ENCODE results near the gene TERB2. TPM values are rescaled to one million over a fixed set of nuclear protein-coding genes. Genes with fewer than 3 reads are reported as not detected.
"Not testable (repeated sequence)": the region's sequence is repeated elsewhere in the genome, so short reads cannot be mapped to it uniquely, and the experiment has no call there.

TERB2 gene
- total RNA-seq, 4 donors from 2014 or later, result not detected

DNA sequence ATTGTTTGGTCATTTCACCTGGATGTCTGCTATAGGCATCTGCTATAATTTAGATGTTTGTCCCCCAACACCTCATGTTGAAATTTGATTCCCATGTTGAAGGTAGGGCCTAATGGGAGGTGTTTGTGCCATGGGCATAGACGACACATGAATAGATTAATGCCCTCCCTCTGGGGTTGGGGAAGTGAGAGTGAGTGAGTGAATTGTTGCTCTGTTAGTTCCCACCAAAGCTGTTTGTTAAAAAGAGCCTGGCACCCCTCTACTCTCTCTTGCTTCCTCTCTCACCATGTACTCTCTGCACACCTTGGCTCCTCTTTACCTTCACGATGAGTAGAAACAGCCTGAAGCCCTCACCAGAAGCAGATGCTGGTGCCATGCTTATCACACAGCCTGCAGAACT is 42.6 kb downstream of the TERB2 start:
- TF ChIP-seq POLR2A (IDR thresholded peaks at IDR 0.05) (no peak), CTCF (IDR thresholded peaks at IDR 0.05) (no peak)
- no peaks in the 10 kb centered on the region for H3K36me3 ChIP-seq
- no peak overlapping the region for H3K27ac ChIP-seq
- H3K9me3 ChIP-seq, result no peaks in the 10 kb centered on the region
- DNase-seq, result no peak
- no peaks in the 10 kb centered on the region for H3K4me1 ChIP-seq
- no peak overlapping the region for H3K4me3 ChIP-seq
- no peaks in the 10 kb centered on the region for H3K27me3 ChIP-seq

DNA sequence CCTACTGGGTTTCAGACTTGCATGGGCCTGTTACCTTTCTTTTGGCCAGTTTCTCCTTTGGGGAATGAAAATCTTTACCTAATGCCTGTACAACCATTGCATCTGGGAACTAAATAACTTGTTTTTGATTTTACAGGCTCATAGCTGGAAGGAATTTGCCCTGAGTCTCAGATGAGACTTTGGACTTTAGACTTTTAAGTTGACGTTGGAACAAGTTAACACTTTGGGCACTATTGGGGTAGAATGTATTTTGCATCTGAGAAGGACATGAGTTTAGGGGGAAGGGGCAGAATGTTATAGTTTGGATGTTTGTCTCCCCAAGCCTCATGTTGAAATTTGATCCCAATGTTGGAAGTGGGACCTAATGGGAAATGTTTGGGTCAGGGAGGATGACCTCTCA is 44.7 kb downstream of the TERB2 start:
- not testable (repeated sequence) for H3K27ac ChIP-seq, H3K27me3 ChIP-seq, H3K9me3 ChIP-seq, H3K36me3 ChIP-seq, H3K4me1 ChIP-seq, H3K4me3 ChIP-seq, DNase-seq

DNA sequence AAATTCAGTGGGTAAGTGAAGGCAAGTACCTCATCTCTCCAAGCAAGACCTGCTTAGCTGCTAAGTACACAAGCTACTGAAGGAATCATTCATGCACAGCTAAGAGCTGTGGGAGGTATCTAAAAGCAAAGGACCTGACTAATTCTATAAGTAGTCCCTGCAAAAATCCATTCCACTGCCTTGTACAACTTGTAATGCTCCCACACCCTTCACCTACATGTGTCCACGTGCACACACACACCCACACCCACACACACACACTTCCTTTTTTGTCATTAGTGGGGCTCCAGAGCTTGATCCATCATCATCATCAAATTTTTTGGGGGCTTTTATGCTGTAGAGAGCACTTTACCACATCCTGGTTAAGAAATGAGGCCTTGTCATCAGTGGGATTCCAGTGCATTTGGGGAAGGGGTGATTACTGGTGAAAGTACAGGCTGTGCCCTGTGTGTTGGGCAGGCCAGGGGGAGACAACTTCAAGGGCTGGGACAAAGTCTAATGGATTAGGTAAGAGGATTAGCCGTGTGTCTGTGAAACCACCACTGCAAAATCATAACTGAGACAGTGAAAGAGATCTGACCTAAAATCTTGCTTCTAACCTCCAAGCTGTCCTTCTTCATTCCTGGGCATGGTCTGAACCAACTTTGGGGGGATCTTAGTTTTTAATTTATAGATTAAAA is 47.4 kb downstream of the TERB2 start:
- H3K4me3 ChIP-seq, H3K27me3 ChIP-seq, H3K27ac ChIP-seq, H3K4me1 ChIP-seq, H3K36me3 ChIP-seq, H3K9me3 ChIP-seq, DNase-seq: not testable (repeated sequence)

DNA sequence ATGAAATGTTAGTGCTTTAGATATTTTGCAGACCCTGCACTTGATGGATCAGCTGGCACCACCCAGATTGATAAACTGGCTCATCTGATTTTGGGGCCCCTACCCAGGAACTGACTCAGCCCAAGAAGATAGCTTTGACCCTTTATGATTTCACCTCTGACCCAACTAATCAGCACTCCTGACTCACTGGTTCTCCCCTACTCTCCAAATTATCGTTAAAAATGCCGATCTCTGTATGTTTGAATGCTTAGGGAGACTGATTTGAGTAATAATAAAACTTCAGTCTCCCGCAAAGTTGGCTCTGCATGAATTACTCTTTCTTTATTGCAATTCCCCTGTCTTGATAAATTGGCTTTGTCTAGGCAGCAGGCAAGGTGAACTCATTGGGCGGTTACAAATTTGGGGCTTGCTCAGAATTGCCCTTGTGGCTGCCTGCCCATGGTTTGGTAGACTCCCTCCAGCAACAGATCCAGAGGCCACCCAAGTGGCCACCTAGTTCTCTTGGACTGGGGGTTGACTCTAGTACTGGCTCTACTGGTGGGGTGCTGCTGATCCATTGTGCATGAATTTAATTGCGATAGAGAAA is 48.2 kb downstream of the TERB2 start:
- not testable (repeated sequence) for H3K9me3 ChIP-seq, H3K4me3 ChIP-seq, H3K27ac ChIP-seq, DNase-seq, H3K4me1 ChIP-seq, H3K36me3 ChIP-seq, H3K27me3 ChIP-seq

GRCh38 chr15:45009046-45009445 is 52.6 kb downstream of the TERB2 start:
- Histone ChIP-seq H3K4me3 (no peak overlapping the region), H3K36me3 (no peaks in the 10 kb centered on the region), H3K27ac (no peak overlapping the region), H3K27me3 (no peaks in the 10 kb centered on the region), H3K9me3 (no peaks in the 10 kb centered on the region), H3K4me1 (no peaks in the 10 kb centered on the region)
- no peak for DNase-seq
- TF ChIP-seq POLR2A (IDR thresholded peaks at IDR 0.05), result no peak
- TF ChIP-seq CTCF (IDR thresholded peaks at IDR 0.05), result no peak

DNA sequence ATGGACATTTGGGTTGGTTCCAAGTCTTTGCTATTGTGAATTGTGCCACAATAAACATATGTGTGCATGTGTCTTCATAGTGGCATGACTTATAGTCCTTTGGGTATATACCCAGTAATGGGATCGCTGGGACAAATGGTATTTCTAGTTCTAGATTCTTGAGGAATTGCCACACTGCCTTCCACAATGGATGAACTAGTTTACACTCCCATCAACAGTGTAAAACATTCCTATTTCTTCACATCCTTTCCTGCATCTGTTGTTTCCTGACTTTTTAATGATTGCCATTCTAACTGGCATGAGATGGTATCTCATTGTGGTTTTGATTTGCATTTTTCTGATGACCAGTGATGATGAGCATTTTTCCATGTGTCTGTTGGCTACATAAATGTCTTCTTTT is 58.6 kb downstream of the TERB2 start:
- H3K36me3 ChIP-seq, H3K27me3 ChIP-seq, H3K4me1 ChIP-seq, H3K27ac ChIP-seq, DNase-seq, H3K9me3 ChIP-seq, H3K4me3 ChIP-seq: not testable (repeated sequence)

- not testable (repeated sequence) for H3K27ac ChIP-seq, DNase-seq, H3K27me3 ChIP-seq
Observed at GRCh38 chr15:45020222-45020900, 63.9 kb downstream of the TERB2 start.

DNA sequence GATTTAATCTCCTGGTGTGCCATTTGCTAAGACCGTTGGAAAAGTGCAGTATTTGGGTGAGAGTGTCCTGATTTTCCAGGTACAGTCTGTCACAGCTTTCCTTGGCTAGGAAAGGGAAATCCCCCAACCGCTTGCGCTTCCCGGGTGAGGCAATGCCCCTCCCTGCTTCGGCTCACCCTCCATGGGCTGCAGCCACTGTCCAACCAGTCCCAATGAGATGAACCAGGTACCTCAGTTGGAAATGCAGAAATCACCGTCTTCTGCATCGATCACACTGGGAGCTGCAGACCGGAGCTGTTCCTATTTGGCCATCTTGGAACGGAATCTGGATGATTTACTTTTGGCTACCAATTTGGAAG is 64.4 kb downstream of the TERB2 start:
- H3K27me3 ChIP-seq, H3K27ac ChIP-seq, H3K9me3 ChIP-seq, H3K4me3 ChIP-seq, DNase-seq, H3K36me3 ChIP-seq: not testable (repeated sequence)
- peaks cover 0 to 17% (median 9%) of the 10 kb centered on the region in 4 donors for H3K4me1 ChIP-seq

More at GRCh38 chr15:45020222-45020900, 63.9 kb downstream of the TERB2 start:
- H3K4me1 ChIP-seq, result peaks cover 0 to 17% (median 9%) of the 10 kb centered on the region in 4 donors
- not testable (repeated sequence) for H3K4me3 ChIP-seq, H3K9me3 ChIP-seq, H3K36me3 ChIP-seq

DNA sequence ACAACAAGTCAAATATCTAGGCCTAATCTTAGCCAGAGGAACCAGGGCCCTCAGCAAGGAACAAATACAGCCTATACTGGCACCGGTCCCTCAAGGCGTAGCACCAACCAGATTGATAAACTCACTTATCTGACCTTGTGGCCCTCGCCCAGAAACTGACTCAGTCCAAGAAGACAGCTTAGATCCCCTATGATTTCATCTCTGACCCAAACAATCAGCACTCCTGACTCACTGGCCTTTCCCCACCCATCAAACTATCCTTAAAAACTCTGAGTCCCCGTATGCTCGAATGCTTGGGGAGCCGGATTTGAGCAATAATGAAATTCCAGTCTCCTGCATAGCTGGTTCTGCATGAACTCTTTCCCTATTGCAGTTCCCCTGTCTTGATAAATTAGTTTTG is 64.9 kb downstream of the TERB2 start:
- no peaks in the 10 kb centered on the region for H3K36me3 ChIP-seq
- TF ChIP-seq POLR2A (IDR thresholded peaks at IDR 0.05) (no peak), CTCF (IDR thresholded peaks at IDR 0.05) (no peak)
- peaks cover 0 to 17% (median 9%) of the 10 kb centered on the region in 4 donors for H3K4me1 ChIP-seq
- no peak for DNase-seq
- no peak overlapping the region for H3K27ac ChIP-seq
- no peaks in the 10 kb centered on the region for H3K9me3 ChIP-seq
- no peaks in the 10 kb centered on the region for H3K27me3 ChIP-seq
- H3K4me3 ChIP-seq, result no peak overlapping the region
